Vagina (tissue), 2 donors: Measurements from ENCODE around the gene AAGAB.

ENCODE experiments used
- CTCF ChIP-seq, 3 experiments: fragments of 450-650 bp in 2 of 3; fragments of 200-600 bp in 1 of 3; sonication (generic) in 1 of 3; IDR thresholded peaks; one replicate each; pipeline ENCODE4 v1.5.1; 2017 to 2019; ENCODE audit warnings: antibody characterized with exemption in 3 of 3, mild to moderate bottlenecking in 2 of 3, moderate library complexity in 2 of 3
- POLR2A ChIP-seq, 2 donors: fragments of 450-650 bp; IDR thresholded peaks; one replicate each; pipeline ENCODE4 v1.6.1; 2017; ENCODE audit warnings: antibody characterized with exemption in 2 of 2, mild to moderate bottlenecking in 2 of 2, moderate library complexity in 2 of 2

GRCh38 chr15:67207555-67208207 is 46.8 kb downstream of the AAGAB start:
- no peak for TF ChIP-seq CTCF (IDR thresholded peaks at IDR 0.05)
- no peak for TF ChIP-seq POLR2A (IDR thresholded peaks at IDR 0.05)
